ENCODE results near the gene TBRG1.

Gene TBRG1

GRCh38 chr11:124658986-124659385, 36.3 kb downstream of the TBRG1 start:
- DNase-seq (ENCODE audit: low spot score) = no peak

- no peak for DNase-seq (ENCODE audit: low spot score)
These were observed 38.9 kb downstream of the TBRG1 start for GRCh38 chr11:124661553-124661952.

GRCh38 chr11:124662106-124662505, 39.4 kb downstream of the TBRG1 start:
- no peak for DNase-seq (ENCODE audit: low spot score)

GRCh38 chr11:124663861-124664260, 41.2 kb downstream of the TBRG1 start:
- no peak for DNase-seq (ENCODE audit: low spot score)

- DNase-seq (ENCODE audit: low spot score) = no peak
These were observed 44.9 kb downstream of the TBRG1 start for GRCh38 chr11:124667601-124668000.

- peak; percentile 60 for DNase-seq (ENCODE audit: low spot score)
These were observed 46.5 kb downstream of the TBRG1 start for GRCh38 chr11:124669193-124669592.

- no peak for DNase-seq (ENCODE audit: low spot score)
These were observed 48.1 kb downstream of the TBRG1 start for GRCh38 chr11:124670732-124671131.

GRCh38 chr11:124672536-124673215, 50.0 kb downstream of the TBRG1 start:
- DNase-seq (ENCODE audit: low spot score) = no peak

GRCh38 chr11:124673333-124674167, 50.9 kb downstream of the TBRG1 start, which contains the start of the genes SIAE and SPA17:
TSS of gene SIAE (minus strand) at chr11:124673739. CDS start at chr11:124673708, 31 bp downstream.
TSS of gene SPA17 (plus strand) at chr11:124673904. CDS start at chr11:124675265, 1,361 bp downstream.
- DNase-seq (ENCODE audit: low spot score) = peak; percentile 96

- no peak for DNase-seq (ENCODE audit: low spot score)
These were observed 51.5 kb downstream of the TBRG1 start for GRCh38 chr11:124674168-124674517.

GRCh38 chr11:124674571-124674970, 51.9 kb downstream of the TBRG1 start:
- DNase-seq (ENCODE audit: low spot score) = no peak

GRCh38 chr11:124676386-124676785, 53.7 kb downstream of the TBRG1 start:
- peak; percentile 56 for DNase-seq (ENCODE audit: low spot score)

GRCh38 chr11:124678416-124678815, 55.8 kb downstream of the TBRG1 start:
- no peak for DNase-seq (ENCODE audit: low spot score)

- DNase-seq (ENCODE audit: low spot score) = no peak
These were observed 58.8 kb downstream of the TBRG1 start for GRCh38 chr11:124681421-124681820.

GRCh38 chr11:124682443-124682842, 59.8 kb downstream of the TBRG1 start:
- no peak for DNase-seq (ENCODE audit: low spot score)
